Body of pancreas (tissue), 4 donors: ENCODE measurements around the gene SLAMF6.

Experiments
- CTCF ChIP-seq, 7 experiments: fragments of 450-650 bp in 4 of 7; fragments of 200-600 bp in 3 of 7; sonication (generic) in 3 of 7; IDR thresholded peaks; one replicate each; pipeline ENCODE4 v1.5.1; 2016 to 2019; ENCODE audit warnings: antibody characterized with exemption in 7 of 7
- POLR2A ChIP-seq, 3 donors: fragments of 450-650 bp; IDR thresholded peaks; one replicate each; pipeline ENCODE4 v1.6.1; 2016; ENCODE audit warnings: antibody characterized with exemption in 3 of 3, mild to moderate bottlenecking in 2 of 3

- TF ChIP-seq CTCF (IDR thresholded peaks at IDR 0.05) (no peak), POLR2A (IDR thresholded peaks at IDR 0.05) (no peak)
Measured at GRCh38 chr1:160454371-160455152, 68.5 kb downstream of the SLAMF6 start.
